Ishikawa (cell line): ENCODE results near the gene TBX1.

Experiments
- CEBPB ChIP-seq: IDR thresholded peaks from 2 replicates; pipeline ENCODE4 v1.6.1; 2012
- CREB1 ChIP-seq: IDR thresholded peaks from 2 replicates; pipeline ENCODE4 v1.6.1; 2012; ENCODE audit warnings: low read depth
- EGR1 ChIP-seq: IDR thresholded peaks from 2 replicates; pipeline ENCODE4 v1.6.1; 2012
- EP300 ChIP-seq: IDR thresholded peaks from 2 replicates; pipeline ENCODE4 v1.6.1; 2012; ENCODE audit warnings: borderline replicate concordance
- FOXM1 ChIP-seq: IDR thresholded peaks from 2 replicates; pipeline ENCODE4 v1.6.1; 2012; ENCODE audit warnings: low read depth, borderline replicate concordance
- MAX ChIP-seq: IDR thresholded peaks from 2 replicates; pipeline ENCODE4 v1.6.1; 2012
- NFIC ChIP-seq: IDR thresholded peaks from 2 replicates; pipeline ENCODE4 v1.6.1; 2012
- RAD21 ChIP-seq: IDR thresholded peaks from 2 replicates; pipeline ENCODE4 v1.6.1; 2012; ENCODE audit warnings: low read depth
- REST ChIP-seq: IDR thresholded peaks from 2 replicates; pipeline ENCODE4 v1.6.1; 2012; ENCODE audit warnings: low read depth, mild to moderate bottlenecking
- TAF1 ChIP-seq: IDR thresholded peaks from 2 replicates; pipeline ENCODE4 v1.6.1; 2012; ENCODE audit warnings: low read depth, mild to moderate bottlenecking
- TCF12 ChIP-seq: IDR thresholded peaks from 2 replicates; pipeline ENCODE4 v1.6.1; 2012; ENCODE audit warnings: low read depth
- TEAD4 ChIP-seq: IDR thresholded peaks from 2 replicates; pipeline ENCODE4 v1.6.1; 2012
- USF1 ChIP-seq: IDR thresholded peaks from 2 replicates; pipeline ENCODE4 v1.6.1; 2012
- YY1 ChIP-seq: IDR thresholded peaks from 2 replicates; pipeline ENCODE4 v1.6.1; 2012; ENCODE audit warnings: low read depth
- ZBTB7A ChIP-seq: IDR thresholded peaks from 2 replicates; pipeline ENCODE4 v1.6.1; 2012; ENCODE audit warnings: low read depth

Gene TBX1

GRCh38 chr22:19764636-19765476 is 4.3 kb downstream of the TBX1 start:
- TF ChIP-seq CEBPB, result no peak
- TF ChIP-seq EP300, result no peak
- TF ChIP-seq TEAD4, result no peak
- no peak for TF ChIP-seq ZBTB7A
- no peak for TF ChIP-seq TCF12
- no peak for TF ChIP-seq MAX
- TF ChIP-seq YY1, result no peak
- no peak for TF ChIP-seq USF1
- TF ChIP-seq CREB1, result no peak
- no peak for TF ChIP-seq EGR1
- TF ChIP-seq RAD21, result no peak
- no peak for TF ChIP-seq FOXM1
- no peak for TF ChIP-seq TAF1

- TF ChIP-seq YY1, result no peak
- no peak for TF ChIP-seq FOXM1
- TF ChIP-seq REST, result no peak
- TF ChIP-seq EGR1, result no peak
- no peak for TF ChIP-seq EP300
- TF ChIP-seq RAD21, result no peak
- TF ChIP-seq TAF1, result no peak
- TF ChIP-seq ZBTB7A, result no peak
- no peak for TF ChIP-seq NFIC
- no peak for TF ChIP-seq CEBPB
- TF ChIP-seq USF1, result no peak
- no peak for TF ChIP-seq MAX
Observed at GRCh38 chr22:19765477-19766239, 5.1 kb downstream of the TBX1 start.

GRCh38 chr22:19766240-19766510 is 5.6 kb downstream of the TBX1 start:
- TF ChIP-seq NFIC (no peak), EGR1 (no peak), CEBPB (no peak)

- no peak for TF ChIP-seq CREB1
- TF ChIP-seq MAX, result no peak
- no peak for TF ChIP-seq USF1
- TF ChIP-seq CEBPB, result no peak
- no peak for TF ChIP-seq YY1
- no peak for TF ChIP-seq REST
- no peak for TF ChIP-seq TAF1
- no peak for TF ChIP-seq FOXM1
- TF ChIP-seq ZBTB7A, result no peak
- TF ChIP-seq RAD21, result no peak
- no peak for TF ChIP-seq EGR1
- no peak for TF ChIP-seq TEAD4
- TF ChIP-seq TCF12, result no peak
- no peak for TF ChIP-seq NFIC
- TF ChIP-seq EP300, result no peak
Observed at GRCh38 chr22:19766511-19767426, 6.2 kb downstream of the TBX1 start.
